WERI-Rb-1 (cell line): Measurements from ENCODE around the gene FAM170B.

Experiments
- DNase-seq: peaks from one replicate; pipeline ENCODE4 v3.0.0-alpha.2; 2020
- H3K27ac ChIP-seq: fragments of 250-450 bp; sonication (Bioruptor Pico); 2 replicates; pipeline ENCODE4 v1.5.1; 2020; ENCODE audit warnings: mild to moderate bottlenecking, moderate library complexity
- H3K27me3 ChIP-seq: fragments of 250-450 bp; sonication (Bioruptor Pico); 2 replicates; pipeline ENCODE4 v1.5.1; 2021; ENCODE audit warnings: mild to moderate bottlenecking, low read depth, moderate library complexity; ENCODE audit not compliant: insufficient read depth, severe bottlenecking
- H3K36me3 ChIP-seq: fragments of 250-450 bp; sonication (Bioruptor Pico); 2 replicates; pipeline ENCODE4 v1.5.1; 2020; ENCODE audit warnings: mild to moderate bottlenecking, moderate library complexity
- H3K4me3 ChIP-seq: 2 replicates; pipeline ENCODE4 v1.5.1; 2011; ENCODE audit warnings: low read depth, mild to moderate bottlenecking, control low read depth, low read length
- H3K9me3 ChIP-seq: fragments of 250-450 bp; sonication (Bioruptor Pico); 2 replicates; pipeline ENCODE4 v1.5.1; 2021; ENCODE audit warnings: mild to moderate bottlenecking, moderate library complexity; ENCODE audit not compliant: severe bottlenecking
- TF ChIP-seq, protein P1 (sequence below): IDR thresholded peaks from 2 replicates; pipeline ENCODE4 v1.5.1; 2011; ENCODE audit warnings: low read depth, mild to moderate bottlenecking, control low read depth, inconsistent platforms, low read length

Gene FAM170B

DNA sequence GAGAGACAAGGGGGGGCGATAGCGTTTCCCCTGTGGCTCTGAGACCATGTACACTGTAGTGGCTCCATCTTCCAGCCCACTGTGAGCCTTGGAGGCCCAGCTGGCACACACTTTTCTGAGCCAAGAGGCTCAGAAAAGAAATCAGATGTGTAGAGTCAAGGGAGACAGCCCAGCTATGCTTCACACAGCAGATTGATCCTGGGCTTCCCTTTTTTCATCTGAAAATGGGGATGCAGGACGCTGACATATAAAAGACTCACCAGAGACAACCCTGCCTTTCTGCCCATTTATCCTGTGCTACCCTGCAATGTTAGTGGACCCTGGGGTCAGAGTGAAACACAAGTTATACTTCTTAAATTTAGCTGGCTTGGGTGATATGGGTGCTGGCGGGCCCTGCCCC is 40.0 kb upstream of the FAM170B start:
- Histone ChIP-seq H3K27ac (no peak overlapping the region), H3K9me3 (no peaks in the 10 kb centered on the region), H3K4me3 (no peak overlapping the region), H3K36me3 (no peaks in the 10 kb centered on the region), H3K27me3 (peaks cover 12% of the 10 kb centered on the region)
- TF ChIP-seq, protein P1, sequence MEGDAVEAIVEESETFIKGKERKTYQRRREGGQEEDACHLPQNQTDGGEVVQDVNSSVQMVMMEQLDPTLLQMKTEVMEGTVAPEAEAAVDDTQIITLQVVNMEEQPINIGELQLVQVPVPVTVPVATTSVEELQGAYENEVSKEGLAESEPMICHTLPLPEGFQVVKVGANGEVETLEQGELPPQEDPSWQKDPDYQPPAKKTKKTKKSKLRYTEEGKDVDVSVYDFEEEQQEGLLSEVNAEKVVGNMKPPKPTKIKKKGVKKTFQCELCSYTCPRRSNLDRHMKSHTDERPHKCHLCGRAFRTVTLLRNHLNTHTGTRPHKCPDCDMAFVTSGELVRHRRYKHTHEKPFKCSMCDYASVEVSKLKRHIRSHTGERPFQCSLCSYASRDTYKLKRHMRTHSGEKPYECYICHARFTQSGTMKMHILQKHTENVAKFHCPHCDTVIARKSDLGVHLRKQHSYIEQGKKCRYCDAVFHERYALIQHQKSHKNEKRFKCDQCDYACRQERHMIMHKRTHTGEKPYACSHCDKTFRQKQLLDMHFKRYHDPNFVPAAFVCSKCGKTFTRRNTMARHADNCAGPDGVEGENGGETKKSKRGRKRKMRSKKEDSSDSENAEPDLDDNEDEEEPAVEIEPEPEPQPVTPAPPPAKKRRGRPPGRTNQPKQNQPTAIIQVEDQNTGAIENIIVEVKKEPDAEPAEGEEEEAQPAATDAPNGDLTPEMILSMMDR = no peak
- no peak for DNase-seq

DNA sequence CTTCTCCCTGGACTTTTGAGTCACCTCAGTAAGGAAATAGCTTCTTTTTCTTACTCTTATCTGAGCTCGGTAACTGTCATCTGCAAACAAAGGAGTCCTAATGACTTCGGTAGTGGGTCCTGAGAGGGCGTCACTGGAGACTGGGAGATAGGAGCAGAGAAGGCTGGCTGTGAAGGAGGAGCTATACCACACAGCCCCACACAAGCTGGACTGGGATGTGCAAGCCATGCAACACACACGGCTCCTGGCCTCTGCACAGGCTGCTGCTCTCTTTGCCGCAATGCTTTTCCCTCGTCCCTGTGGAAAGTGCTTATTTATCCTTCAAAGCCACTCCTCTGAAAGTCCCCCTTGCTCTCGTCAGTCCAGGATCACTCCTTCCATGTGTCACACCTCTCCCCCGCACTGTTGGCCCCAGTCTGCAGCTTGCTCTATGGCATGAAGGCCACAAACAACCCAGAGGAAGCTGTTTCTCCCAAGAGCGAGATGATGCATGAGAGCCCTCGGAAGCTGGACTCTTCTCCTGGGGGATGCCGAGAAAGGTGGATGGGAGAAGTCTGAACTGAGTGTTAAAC is 39.5 kb upstream of the FAM170B start:
- Histone ChIP-seq H3K36me3 (no peaks in the 10 kb centered on the region), H3K4me3 (no peak overlapping the region), H3K9me3 (no peaks in the 10 kb centered on the region), H3K27ac (no peak overlapping the region), H3K27me3 (peaks cover 12% of the 10 kb centered on the region)
- DNase-seq = no peak
- TF ChIP-seq, protein P1 = no peak

DNA sequence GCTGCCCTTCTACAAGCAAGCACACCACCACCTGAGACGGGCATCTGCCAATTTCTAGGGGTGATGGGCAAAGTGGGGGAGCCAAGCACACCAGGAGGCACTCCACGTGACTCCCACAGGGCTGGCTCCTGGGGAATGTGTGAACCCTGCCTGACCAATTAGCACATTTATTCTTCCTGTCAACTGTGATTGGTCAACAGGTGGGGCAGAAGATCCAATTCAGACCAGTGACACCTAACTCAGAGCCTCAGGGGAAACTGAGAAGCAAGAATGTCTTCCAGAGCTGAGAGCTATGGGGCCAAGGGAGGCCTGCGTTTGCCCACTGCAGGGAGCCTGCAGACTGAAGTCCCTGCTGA is 38.9 kb upstream of the FAM170B start:
- Histone ChIP-seq H3K4me3 (no peak overlapping the region), H3K27me3 (peaks cover 15% of the 10 kb centered on the region), H3K36me3 (no peaks in the 10 kb centered on the region), H3K27ac (no peak overlapping the region), H3K9me3 (no peaks in the 10 kb centered on the region)
- TF ChIP-seq, protein P1 = no peak
- no peak for DNase-seq

DNA sequence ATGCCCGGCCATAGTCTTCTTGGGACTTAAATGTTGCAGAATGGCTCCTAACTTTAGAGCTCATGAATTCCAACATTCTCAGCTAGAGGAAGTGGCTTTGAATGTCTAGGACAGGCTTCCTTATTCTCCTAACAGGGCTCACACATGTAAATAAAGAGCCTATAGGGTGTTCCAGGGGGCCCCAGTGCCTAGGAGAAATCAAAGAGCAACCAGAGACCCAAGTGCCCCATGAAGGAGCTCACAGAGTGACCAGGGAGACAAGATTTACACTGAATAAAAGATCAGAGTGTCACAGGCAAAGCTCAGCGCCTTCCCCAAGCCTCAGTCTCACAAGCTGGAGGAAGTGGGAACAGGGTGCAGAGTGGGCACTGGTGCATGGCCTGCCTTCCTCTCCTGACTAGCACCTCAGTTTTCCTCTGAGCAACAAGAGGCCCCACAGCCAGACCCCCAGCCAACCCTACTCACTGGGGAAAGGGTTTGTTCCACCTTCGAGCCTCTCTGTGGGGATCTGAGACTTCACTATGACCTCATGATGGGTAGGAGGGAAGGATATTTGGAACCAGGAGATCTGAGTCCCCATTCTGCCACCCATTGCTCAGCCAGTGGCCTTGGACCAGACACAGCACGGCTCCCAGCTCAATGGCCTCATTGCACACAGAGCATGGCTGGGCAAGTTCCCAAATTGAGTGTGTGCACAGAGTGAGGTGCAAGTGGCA is 38.4 kb upstream of the FAM170B start:
- no peaks in the 10 kb centered on the region for H3K9me3 ChIP-seq
- H3K36me3 ChIP-seq = no peaks in the 10 kb centered on the region
- H3K27ac ChIP-seq = no peak overlapping the region

DNA sequence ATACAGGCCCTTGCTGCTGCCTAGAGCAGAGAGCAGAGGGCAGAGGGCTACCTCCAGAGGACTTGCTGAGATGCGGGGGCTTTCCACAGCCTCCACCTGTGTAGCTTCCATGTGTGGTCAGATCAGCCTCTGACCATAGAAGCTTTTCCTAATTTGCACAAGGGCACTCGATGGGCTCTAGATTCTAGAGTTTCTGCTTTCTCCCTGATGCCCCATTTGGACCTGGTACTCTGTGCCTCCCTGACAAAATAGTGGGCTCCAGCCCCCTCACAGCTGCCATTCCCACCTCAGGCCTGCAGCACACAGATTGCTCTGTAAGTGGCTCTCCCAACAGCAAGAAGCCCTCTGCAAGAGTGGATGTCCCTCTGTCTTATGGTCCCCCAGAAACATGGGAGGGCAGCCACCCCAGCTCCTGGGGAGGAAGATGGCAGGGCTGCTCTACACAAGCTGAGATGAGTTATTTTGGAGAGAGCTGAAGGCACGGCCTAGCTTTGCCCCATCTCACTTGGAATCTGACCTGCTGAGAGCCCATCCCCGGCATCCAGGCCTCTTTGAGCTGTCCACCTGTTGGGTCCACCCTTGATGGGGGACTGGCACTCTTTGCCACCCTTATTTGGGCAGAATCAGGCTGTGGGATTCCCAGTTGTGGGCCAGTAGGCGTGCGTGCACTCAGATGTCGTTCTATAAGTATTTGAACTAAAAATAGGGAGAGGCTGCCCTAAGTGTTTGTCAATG is 37.7 kb upstream of the FAM170B start:
- Histone ChIP-seq H3K9me3 (no peaks in the 10 kb centered on the region), H3K36me3 (no peaks in the 10 kb centered on the region), H3K4me3 (no peak overlapping the region), H3K27me3 (peaks cover 15% of the 10 kb centered on the region), H3K27ac (no peak overlapping the region)
- TF ChIP-seq, protein P1 = no peak
- DNase-seq = no peak

More for the DNA sequence above, 38.4 kb upstream of the FAM170B start:
- no peak overlapping the region for H3K4me3 ChIP-seq
- TF ChIP-seq, protein P1 = no peak
- H3K27me3 ChIP-seq = peaks cover 15% of the 10 kb centered on the region
- no peak for DNase-seq
